C1 segment of cervical spinal cord (tissue), 14 donors: Measurements from ENCODE around the gene SLC4A7.
"Not testable (repeated sequence)": the region's sequence is repeated elsewhere in the genome, so short reads cannot be mapped to it uniquely, and the experiment has no call there.

ENCODE experiments used
- DNase-seq, 14 donors: peaks; one replicate each; lab custom pipeline; 2025; lab: John Stamatoyannopoulos, UW

Gene SLC4A7

GRCh38 chr3:27484015-27484844 lies at the start of gene SLC4A7:
SLC4A7 (minus strand) TSS chr3:27484384; CDS start chr3:27484126, 258 bp downstream.
- peak; percentile 74 to 99 (median 96) for DNase-seq

DNA sequence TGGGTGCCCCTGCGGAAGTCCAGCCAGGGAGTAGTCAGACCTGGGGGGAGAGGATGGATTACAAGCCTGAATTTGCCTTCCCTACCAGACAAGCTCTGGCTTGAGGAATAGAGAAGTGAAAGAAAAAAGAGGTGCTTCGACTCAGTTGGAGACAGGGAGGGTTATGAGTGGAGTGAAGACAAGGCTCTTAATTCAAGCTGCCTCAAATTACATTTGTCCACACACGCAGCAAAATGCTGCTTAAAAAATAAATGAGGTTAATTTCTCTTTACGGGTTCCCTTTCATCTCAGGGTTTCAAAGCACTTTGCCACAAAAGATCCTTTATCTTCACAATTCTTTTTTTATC lies 49.0 kb upstream of the SLC4A7 start:
- peak in 2 of 14 donors; percentile 4 to 9 for DNase-seq

GRCh38 chr3:27532426-27533260 lies 48.5 kb upstream of the SLC4A7 start:
- DNase-seq = no peak

GRCh38 chr3:27531193-27531751 lies 47.1 kb upstream of the SLC4A7 start:
- DNase-seq = not testable (repeated sequence)

DNA sequence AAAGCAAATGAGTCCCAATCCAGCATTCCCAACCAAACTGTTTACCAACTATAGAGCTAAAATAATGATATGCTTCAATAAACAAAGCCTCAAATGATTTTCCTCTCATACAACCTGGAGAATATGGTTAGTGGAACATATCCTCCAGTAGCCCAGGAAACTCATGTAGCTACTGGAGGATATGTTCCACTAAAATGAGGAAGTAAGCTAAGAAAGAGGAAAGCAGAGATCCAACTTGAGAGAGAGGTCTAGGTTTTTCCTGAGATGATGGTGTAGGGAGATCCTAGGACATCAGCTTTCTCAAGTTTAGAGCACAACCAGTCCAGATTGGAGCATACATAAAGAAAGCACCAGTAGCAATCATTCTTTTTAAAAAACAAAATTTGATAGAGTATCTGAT lies 44.6 kb upstream of the SLC4A7 start:
- DNase-seq = no peak

DNA sequence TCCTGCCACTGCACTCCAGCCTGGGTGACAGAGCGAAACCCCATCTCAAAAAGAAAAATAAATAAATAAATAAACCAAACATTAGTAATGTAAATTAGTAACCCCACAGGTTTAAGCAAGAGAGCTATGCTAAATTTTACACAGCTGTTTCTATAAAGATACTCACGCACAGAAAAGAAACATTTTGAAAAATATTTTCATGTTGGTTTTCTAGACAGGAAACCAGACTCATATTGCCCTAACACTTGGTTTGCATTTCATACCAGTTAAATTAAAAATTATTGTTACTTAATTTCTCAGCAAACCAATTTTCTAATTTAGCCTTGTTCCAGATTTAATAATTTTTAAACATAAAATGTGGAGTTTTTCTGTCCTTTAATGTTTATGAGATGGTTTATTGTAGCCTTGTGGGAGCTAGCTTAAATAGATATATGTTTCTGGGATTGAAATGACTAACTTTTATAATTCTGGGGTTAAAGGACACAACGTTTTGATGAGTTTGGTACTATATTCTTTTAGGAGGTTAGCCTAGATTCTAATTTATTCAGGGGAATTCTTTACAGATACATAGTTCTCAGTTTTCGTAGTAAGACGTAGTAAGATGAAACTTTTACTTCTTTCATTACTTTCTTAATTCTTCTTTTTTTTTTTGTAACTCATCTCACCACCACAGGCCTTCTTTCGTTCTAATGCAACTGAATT lies 42.6 kb upstream of the SLC4A7 start:
- no peak for DNase-seq

GRCh38 chr3:27521872-27522265 lies 37.7 kb upstream of the SLC4A7 start:
- DNase-seq = no peak

DNA sequence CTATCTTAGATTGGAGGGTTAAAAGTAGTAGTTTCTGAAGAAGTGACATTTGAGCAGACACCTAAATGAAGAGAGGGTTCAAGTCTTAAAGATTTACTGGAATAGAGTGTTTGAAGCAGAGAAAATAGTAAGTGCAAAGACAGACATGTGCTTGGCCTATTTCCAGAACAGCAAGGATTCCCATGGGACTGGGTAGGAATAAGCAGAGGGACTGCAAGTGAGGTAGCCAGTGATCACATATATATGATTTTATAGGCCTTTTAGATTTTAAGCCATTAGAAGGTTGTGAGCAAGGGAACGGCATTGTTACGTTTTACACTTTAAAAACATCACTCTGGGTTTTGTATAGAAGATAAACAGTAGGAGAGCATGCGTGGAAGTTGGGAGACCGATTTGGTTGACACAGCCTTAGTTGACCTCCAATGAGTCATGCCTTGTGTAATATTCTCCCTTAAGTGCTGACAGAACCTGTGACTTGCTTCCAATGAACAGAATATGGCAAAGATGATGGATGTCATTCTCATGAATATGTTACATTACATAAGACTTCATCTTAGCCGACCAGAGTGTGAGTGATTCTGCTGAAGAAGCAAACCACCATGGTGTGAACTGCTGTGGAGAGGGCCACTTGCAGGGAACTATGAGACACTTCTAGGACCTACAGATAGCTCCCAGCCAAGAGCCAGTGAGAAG lies 37.1 kb upstream of the SLC4A7 start:
- no peak for DNase-seq

GRCh38 chr3:27511724-27512422 lies 27.7 kb upstream of the SLC4A7 start:
- DNase-seq = no peak

DNA sequence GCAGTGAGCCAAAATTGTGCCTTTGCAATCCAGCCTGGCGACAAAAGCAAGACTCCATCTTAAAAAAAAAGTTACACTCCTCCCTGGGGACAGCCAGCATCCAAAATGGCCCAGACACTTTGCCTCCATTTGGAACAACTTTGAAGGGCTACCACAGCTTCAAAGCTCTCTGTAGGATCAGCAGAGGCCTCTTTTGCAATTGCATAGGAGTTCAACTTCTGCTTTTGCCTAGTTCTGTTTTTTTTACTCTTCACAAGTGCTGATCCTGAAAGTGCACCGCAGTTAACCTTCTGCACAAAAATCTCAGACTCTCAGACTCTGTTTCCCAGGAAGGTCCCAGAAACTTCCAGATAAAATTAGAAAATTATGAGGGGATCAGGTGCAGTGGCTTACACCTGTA lies 25.2 kb upstream of the SLC4A7 start:
- no peak for DNase-seq

DNA sequence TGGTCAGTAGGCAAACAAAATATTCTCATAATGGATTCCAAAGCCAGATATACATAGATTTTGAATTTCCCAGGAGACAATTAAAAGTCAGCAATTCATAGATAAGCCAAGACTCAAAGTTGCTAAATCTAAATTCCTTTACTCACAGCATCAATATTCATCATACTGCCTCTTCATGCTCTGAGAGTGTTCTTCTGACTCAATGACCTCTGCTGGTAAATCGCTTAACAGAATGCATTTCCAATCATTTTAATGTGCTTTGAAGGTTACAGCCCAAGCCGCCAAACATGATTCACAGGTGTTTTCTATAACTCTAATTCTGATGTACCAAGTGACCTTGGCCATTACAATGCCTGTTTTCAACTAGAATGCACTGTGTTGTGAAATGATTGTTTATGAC lies 24.2 kb upstream of the SLC4A7 start:
- no peak for DNase-seq

- DNase-seq = no peak
Measured at GRCh38 chr3:27507515-27508266, 23.5 kb upstream of the SLC4A7 start.

DNA sequence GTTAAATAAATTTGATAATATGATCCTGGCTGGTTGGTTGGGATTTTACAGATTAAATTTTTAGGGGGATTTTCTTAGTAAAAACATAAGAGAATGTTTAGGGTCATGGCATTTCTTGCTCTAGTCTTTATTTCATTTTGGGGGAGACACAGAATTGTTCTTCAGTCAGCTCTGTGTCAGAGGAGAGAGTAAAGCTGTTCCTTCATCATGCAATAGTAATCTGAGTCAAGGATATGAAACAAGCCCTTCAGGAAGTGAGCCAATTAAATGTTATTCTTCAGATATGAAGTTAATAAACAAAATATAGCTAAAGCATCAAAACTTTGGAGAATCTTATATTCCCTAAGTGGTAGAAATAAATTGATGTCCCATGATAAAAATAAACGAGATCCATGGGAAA lies 22.9 kb upstream of the SLC4A7 start:
- no peak for DNase-seq

GRCh38 chr3:27504749-27505148 lies 20.6 kb upstream of the SLC4A7 start:
- no peak for DNase-seq

GRCh38 chr3:27503526-27503925 lies 19.3 kb upstream of the SLC4A7 start:
- no peak for DNase-seq

DNA sequence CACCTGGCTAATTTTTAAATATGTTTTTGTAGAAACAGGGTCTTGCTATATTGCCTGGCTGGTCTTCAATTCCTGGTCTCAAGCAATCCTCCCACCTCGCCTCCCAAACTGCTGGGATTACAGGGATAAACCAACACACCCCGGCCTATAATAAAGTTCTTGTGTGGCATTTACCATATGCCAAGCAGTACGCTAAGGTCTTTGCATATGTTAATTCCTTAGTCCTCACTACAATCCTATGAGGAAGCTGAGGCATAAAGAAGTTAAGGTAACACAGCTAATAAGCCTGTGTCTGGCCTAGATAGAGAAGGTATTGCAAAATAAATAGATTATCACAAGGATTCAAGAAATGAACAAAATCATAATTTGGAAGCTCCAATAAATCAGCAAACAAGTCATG lies 17.6 kb upstream of the SLC4A7 start:
- DNase-seq = no peak

GRCh38 chr3:27500986-27501385 lies 16.8 kb upstream of the SLC4A7 start:
- DNase-seq = no peak

DNA sequence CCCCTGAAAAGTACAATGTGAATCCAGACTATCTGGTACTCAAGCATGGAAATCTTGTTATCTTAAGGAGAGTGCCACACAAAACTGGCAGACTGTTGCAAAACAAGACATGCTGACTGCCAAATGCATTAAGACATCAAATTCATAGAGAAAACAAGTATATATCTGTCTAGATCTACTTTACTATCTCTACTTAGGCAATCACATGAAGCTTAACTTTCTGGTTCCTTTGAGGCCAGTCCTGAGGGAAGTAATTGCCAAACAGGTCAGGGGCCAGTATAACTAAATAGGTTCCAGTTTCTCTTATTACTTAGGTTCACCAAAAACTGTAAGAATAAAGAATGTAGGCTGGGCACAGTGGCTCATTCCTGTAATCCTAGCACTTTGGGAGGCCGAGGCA lies 15.9 kb upstream of the SLC4A7 start:
- no peak for DNase-seq

DNA sequence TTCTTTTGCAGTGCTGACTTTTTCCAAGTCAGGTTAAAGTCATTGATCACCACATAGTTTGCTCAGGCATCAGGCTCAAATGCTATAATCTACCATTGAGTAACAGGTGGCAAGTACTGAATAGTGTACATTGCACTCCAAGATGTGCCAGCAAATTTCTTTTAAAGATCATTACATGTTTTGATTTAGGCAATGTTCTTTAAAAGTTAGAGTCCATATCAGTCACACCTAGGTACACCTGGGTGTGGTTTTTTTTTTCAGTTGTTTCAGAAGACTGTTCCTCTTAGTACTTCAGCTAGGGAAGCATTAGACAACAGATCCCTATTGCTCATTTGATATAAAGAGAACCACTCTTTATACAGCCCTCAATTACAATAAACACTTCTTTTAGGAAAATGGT lies 10.6 kb upstream of the SLC4A7 start:
- no peak for DNase-seq

GRCh38 chr3:27488821-27489220 lies 4.6 kb upstream of the SLC4A7 start:
- DNase-seq = no peak
